Measurements from ENCODE around the gene CD83. TPM values are rescaled to one million over a fixed set of nuclear protein-coding genes. Genes with fewer than 3 reads are reported as not detected.

The CD83 gene
- total and polyA plus RNA-seq, 9 of the 15 experiments (the other 6 are each of a cell fraction or from before 2014, with no cell fraction given) = 2.5 to 4.1 (median 3.4) TPM

GRCh38 chr6:14110001-14110818 is 7.4 kb upstream of the CD83 start (continued):
- no peak for TF ChIP-seq RHOXF2B (CRISPR knock-in tag; conservative IDR thresholded peaks at IDR 0.05)
- TF ChIP-seq MXD1 (CRISPR knock-in tag; IDR thresholded peaks at IDR 0.05; ENCODE audit: borderline replicate concordance, poor library complexity, severe bottlenecking) = no peak
- peak; percentile 51; the same call in 1 of the 2 replicates for TF ChIP-seq POLR2AphosphoS5 (IDR thresholded peaks at IDR 0.05; ENCODE audit: control insufficient read depth, insufficient read depth, low read depth, low read length)
- no peak for TF ChIP-seq HOMEZ (CRISPR knock-in tag; IDR thresholded peaks at IDR 0.05)
- no peak for TF ChIP-seq RCOR1 (IDR thresholded peaks at IDR 0.05; ENCODE audit: borderline replicate concordance in 1 of 2, low read depth in 2 of 2, low read length in 2 of 2)
- TF ChIP-seq MNT (conservative IDR thresholded peaks at IDR 0.05) = peak in 1 of 2 experiments; percentile 34; a peak in 1 of 4 replicates
- TF ChIP-seq E2F3 (CRISPR knock-in tag; IDR thresholded peaks at IDR 0.05) = no peak
- no peak for TF ChIP-seq CREBBP (IDR thresholded peaks at IDR 0.05; ENCODE audit: low read depth, low read length)
- no peak for TF ChIP-seq ZNF830 (CRISPR knock-in tag; IDR thresholded peaks at IDR 0.05)
- no peak for TF ChIP-seq ZNF76 (CRISPR knock-in tag; IDR thresholded peaks at IDR 0.05; ENCODE audit: borderline replicate concordance)
- TF ChIP-seq ZNF639 (CRISPR knock-in tag; conservative IDR thresholded peaks at IDR 0.05 in 1 of 2, IDR thresholded peaks at IDR 0.05 in 1 of 2) = 0 out of 4 replicates have a peak, but pooled peaks of 1 of the 2 experiments have one; percentile 42
- TF ChIP-seq ZNF23 (CRISPR knock-in tag; IDR thresholded peaks at IDR 0.05) = no peak
- no peak for TF ChIP-seq ZNF3 (CRISPR knock-in tag; IDR thresholded peaks at IDR 0.05)
- TF ChIP-seq DPF2 (IDR thresholded peaks at IDR 0.05) = peak; percentile 90
- TF ChIP-seq ARNT (IDR thresholded peaks at IDR 0.05) = peak in 1 of 2 experiments; percentile 22; a peak in 1 of 4 replicates
- no peak for TF ChIP-seq ZNF224 (CRISPR knock-in tag; IDR thresholded peaks at IDR 0.05)
- peak; percentile 76 for TF ChIP-seq MTA2 (IDR thresholded peaks at IDR 0.05; ENCODE audit: low read depth)
- TF ChIP-seq EWSR1 (IDR thresholded peaks at IDR 0.05; ENCODE audit: borderline replicate concordance, low read depth, partially characterized antibody) = no peak
- TF ChIP-seq GATAD2B (IDR thresholded peaks at IDR 0.05; ENCODE audit: borderline replicate concordance) = peak; percentile 66; the same call in 1 of the 2 replicates
- TF ChIP-seq DACH1 (IDR thresholded peaks at IDR 0.05; ENCODE audit: partially characterized antibody) = peak; percentile 64
- TF ChIP-seq GATAD2A (IDR thresholded peaks at IDR 0.05) = peak; percentile 21; the same call in 1 of the 2 replicates
- no peak for TF ChIP-seq IRF1 (CRISPR knock-in tag; IDR thresholded peaks at IDR 0.05; ENCODE audit: borderline replicate concordance)

All from K562 (cell line).